ENCODE data around the gene GPR31. TPM values are rescaled to one million over a fixed set of nuclear protein-coding genes. Genes with fewer than 3 reads are reported as not detected.
"Not testable (repeated sequence)": the region's sequence is repeated elsewhere in the genome, so short reads cannot be mapped to it uniquely, and the experiment has no call there.

GPR31 gene
- polyA plus RNA-seq, 1 of the 3 experiments (the other 2 are of a cell fraction): not detected

GRCh38 chr6:167207527-167207926 is 49.7 kb upstream of the GPR31 start:
- H3K9ac ChIP-seq: no peak overlapping the region

GRCh38 chr6:167205316-167205715 is 47.5 kb upstream of the GPR31 start:
- CTCF ChIA-PET; POLR2A ChIA-PET; H3K9me3 ChIP-seq; H3K27me3 ChIP-seq (ENCODE audit: insufficient read depth); H3K27ac ChIP-seq (ENCODE audit: low read depth in 2 of 2, low read length in 1 of 2); H2AFZ ChIP-seq (ENCODE audit: low read depth); H3K4me3 ChIP-seq (ENCODE audit: low read depth in 2 of 2, low read length in 1 of 2); H3K4me1 ChIP-seq (ENCODE audit: control insufficient read depth in 1 of 2, insufficient read depth in 2 of 2, low read depth in 1 of 2, low read length in 1 of 2); H3F3A ChIP-seq (replicated peaks; ENCODE audit: insufficient read depth); H4K20me1 ChIP-seq (ENCODE audit: insufficient read depth); H3K36me3 ChIP-seq (replicated peaks in 1 of 2; ENCODE audit: control insufficient read depth in 1 of 2, insufficient read depth in 2 of 2, low read length in 1 of 2); DNase-seq; H3K79me2 ChIP-seq (ENCODE audit: insufficient read depth); H3K9me2 ChIP-seq; H3K9ac ChIP-seq; H3K4me2 ChIP-seq: not testable (repeated sequence)
- WGBS (ENCODE audit: low lambda C conversion rate): 53% methylated on average over 6 of the region's 11 CpGs

More at GRCh38 chr6:167207527-167207926, 49.7 kb upstream of the GPR31 start:
- POLR2A ChIA-PET: no interaction called here
- Histone ChIP-seq H3F3A (replicated peaks; ENCODE audit: insufficient read depth) (no peaks in the 10 kb centered on the region), H3K4me1 (ENCODE audit: control insufficient read depth in 1 of 2, insufficient read depth in 2 of 2, low read depth in 1 of 2, low read length in 1 of 2) (peaks cover 0 to 5% of the 10 kb centered on the region in 2 experiments; a peak in 1 of 4 replicates), H2AFZ (ENCODE audit: low read depth) (no peak overlapping the region), H3K79me2 (ENCODE audit: insufficient read depth) (no peaks in the 10 kb centered on the region), H3K27ac (ENCODE audit: low read depth in 2 of 2, low read length in 1 of 2) (no peak overlapping the region), H4K20me1 (ENCODE audit: insufficient read depth) (no peaks in the 10 kb centered on the region), H3K4me3 (ENCODE audit: low read depth in 2 of 2, low read length in 1 of 2) (no peak overlapping the region), H3K36me3 (replicated peaks in 1 of 2; ENCODE audit: control insufficient read depth in 1 of 2, insufficient read depth in 2 of 2, low read length in 1 of 2) (no peaks in the 10 kb centered on the region), H3K9me3 (no peaks in the 10 kb centered on the region), H3K9me2 (no peaks in the 10 kb centered on the region), H3K27me3 (ENCODE audit: insufficient read depth) (no peaks in the 10 kb centered on the region), H3K4me2 (no peak overlapping the region)
- TF ChIP-seq NFIC (IDR thresholded peaks at IDR 0.05; ENCODE audit: borderline replicate concordance) (no peak), RCOR1 (IDR thresholded peaks at IDR 0.05; ENCODE audit: low read length) (no peak), RAD21 (IDR thresholded peaks at IDR 0.05; ENCODE audit: low read length) (no peak), RFX5 (IDR thresholded peaks at IDR 0.05; ENCODE audit: low read length) (no peak), NRF1 (IDR thresholded peaks at IDR 0.05; ENCODE audit: low read depth, low read length) (no peak), YY1 (IDR thresholded peaks at IDR 0.05; ENCODE audit: low read depth) (no peak), SIN3A (IDR thresholded peaks at IDR 0.05; ENCODE audit: borderline replicate concordance, low read depth, low read length) (no peak), IRF3 (IDR thresholded peaks at IDR 0.05; ENCODE audit: low read depth, low read length) (no peak), MAX (IDR thresholded peaks at IDR 0.05; ENCODE audit: low read depth) (no peak), MEF2A (IDR thresholded peaks at IDR 0.05; ENCODE audit: borderline replicate concordance, low read depth) (no peak), REST (IDR thresholded peaks at IDR 0.05; ENCODE audit: low read depth, low read length) (no peak), FOSL2 (IDR thresholded peaks at IDR 0.05; ENCODE audit: borderline replicate concordance, low read depth) (no peak), FOXM1 (IDR thresholded peaks at IDR 0.05; ENCODE audit: low read depth) (no peak), ZBTB33 (IDR thresholded peaks at IDR 0.05; ENCODE audit: borderline replicate concordance, low read depth) (no peak), TAF1 (IDR thresholded peaks at IDR 0.05; ENCODE audit: borderline replicate concordance, low read depth, low read length) (no peak), GATA2 (CRISPR knock-in tag; IDR thresholded peaks at IDR 0.05) (no peak), TEAD4 (IDR thresholded peaks at IDR 0.05; ENCODE audit: borderline replicate concordance, insufficient read depth) (no peak)
- DNase-seq: no peak
- WGBS (ENCODE audit: low lambda C conversion rate): 67% methylated on average over 6 of the region's 7 CpGs
- CTCF ChIA-PET: no interaction called here

All from SK-N-SH (cell line).